KMS-11 (cell line): ENCODE data around the gene ACACA.
A peak's percentile ranks its signal among the peaks of the same experiment; 100 is the strongest.

Experiments
- H2AFZ ChIP-seq: fragments of 200-600 bp; sonication (generic); 2 replicates; pipeline ENCODE4 v1.6.1; 2016; ENCODE audit warnings: antibody characterized with exemption, mixed run types, low read depth
- H3K27ac ChIP-seq: fragments of 200-600 bp; sonication (generic); 2 replicates; pipeline ENCODE4 v1.6.1; 2016; ENCODE audit warnings: mild to moderate bottlenecking, mixed run types
- H3K27me3 ChIP-seq: fragments of 200-600 bp; sonication (generic); 2 replicates; pipeline ENCODE4 v1.6.1; 2017; ENCODE audit warnings: mild to moderate bottlenecking, low read depth, mixed run types, moderate library complexity; ENCODE audit not compliant: insufficient read depth
- H3K36me3 ChIP-seq: fragments of 200-600 bp; sonication (generic); 2 replicates; pipeline ENCODE4 v1.6.1; 2017; ENCODE audit warnings: mild to moderate bottlenecking, mixed run types; ENCODE audit not compliant: insufficient read depth
- H3K4me1 ChIP-seq: fragments of 200-600 bp; sonication (generic); 2 replicates; pipeline ENCODE4 v1.6.1; 2016; ENCODE audit warnings: mild to moderate bottlenecking, low read depth, mixed run types; ENCODE audit not compliant: poor library complexity, severe bottlenecking
- H3K4me2 ChIP-seq: fragments of 200-600 bp; sonication (generic); 2 replicates; pipeline ENCODE4 v1.7.0; 2016; ENCODE audit warnings: mild to moderate bottlenecking, mixed run types
- H3K4me3 ChIP-seq: fragments of 200-600 bp; sonication (generic); IDR thresholded peaks from 2 replicates; pipeline ENCODE4 v1.6.1; 2017; ENCODE audit warnings: low read depth, low read length, mixed read lengths; ENCODE audit not compliant: insufficient read depth
- H3K79me2 ChIP-seq: fragments of 200-600 bp; sonication (generic); 2 replicates; pipeline ENCODE4 v1.6.1; 2016; ENCODE audit warnings: low read depth, mixed run types; ENCODE audit not compliant: insufficient read depth
- H3K9ac ChIP-seq: fragments of 200-600 bp; sonication (generic); 2 replicates; pipeline ENCODE4 v1.6.1; 2016; ENCODE audit warnings: mild to moderate bottlenecking, mixed run types
- H4K20me1 ChIP-seq: fragments of 200-600 bp; sonication (generic); 2 replicates; pipeline ENCODE4 v1.6.1; 2016; ENCODE audit warnings: mild to moderate bottlenecking, mixed run types; ENCODE audit not compliant: insufficient read depth
- TF ChIP-seq, protein P1 (sequence below): fragments of 200-600 bp; sonication (generic); conservative IDR thresholded peaks from 2 replicates; pipeline ENCODE4 v1.6.1; 2017; ENCODE audit warnings: low read depth, mild to moderate bottlenecking, antibody characterized with exemption, low read length, moderate library complexity, mixed read lengths

The ACACA gene

DNA sequence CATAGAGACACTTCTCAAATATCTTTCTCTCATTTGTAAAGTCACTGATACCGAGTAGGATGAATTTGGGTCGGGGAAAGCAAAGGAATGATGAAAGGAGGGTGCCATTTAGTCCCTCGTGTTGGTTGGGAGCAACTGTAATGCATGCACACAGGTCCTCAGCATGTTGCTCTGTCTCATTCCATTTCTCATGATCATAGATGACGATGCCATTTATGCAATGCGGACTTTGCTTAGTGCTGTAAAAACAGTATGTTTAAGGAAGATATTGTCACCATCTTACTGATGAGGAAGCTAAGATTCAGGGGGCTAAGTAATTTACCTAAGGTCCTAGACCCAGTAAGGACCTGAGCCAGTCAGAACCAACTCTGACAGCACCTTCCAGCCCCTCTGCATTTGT is 357.8 kb downstream of the ACACA start:
- Histone ChIP-seq H3K36me3 (no peaks in the 10 kb centered on the region), H4K20me1 (no peaks in the 10 kb centered on the region), H2AFZ (no peak overlapping the region), H3K79me2 (no peaks in the 10 kb centered on the region), H3K4me1 (peaks cover 19% of the 10 kb centered on the region), H3K27me3 (no peaks in the 10 kb centered on the region), H3K27ac (no peak overlapping the region), H3K4me3 (no peak overlapping the region), H3K4me2 (no peak overlapping the region), H3K9ac (no peak overlapping the region)
- TF ChIP-seq, protein P1, sequence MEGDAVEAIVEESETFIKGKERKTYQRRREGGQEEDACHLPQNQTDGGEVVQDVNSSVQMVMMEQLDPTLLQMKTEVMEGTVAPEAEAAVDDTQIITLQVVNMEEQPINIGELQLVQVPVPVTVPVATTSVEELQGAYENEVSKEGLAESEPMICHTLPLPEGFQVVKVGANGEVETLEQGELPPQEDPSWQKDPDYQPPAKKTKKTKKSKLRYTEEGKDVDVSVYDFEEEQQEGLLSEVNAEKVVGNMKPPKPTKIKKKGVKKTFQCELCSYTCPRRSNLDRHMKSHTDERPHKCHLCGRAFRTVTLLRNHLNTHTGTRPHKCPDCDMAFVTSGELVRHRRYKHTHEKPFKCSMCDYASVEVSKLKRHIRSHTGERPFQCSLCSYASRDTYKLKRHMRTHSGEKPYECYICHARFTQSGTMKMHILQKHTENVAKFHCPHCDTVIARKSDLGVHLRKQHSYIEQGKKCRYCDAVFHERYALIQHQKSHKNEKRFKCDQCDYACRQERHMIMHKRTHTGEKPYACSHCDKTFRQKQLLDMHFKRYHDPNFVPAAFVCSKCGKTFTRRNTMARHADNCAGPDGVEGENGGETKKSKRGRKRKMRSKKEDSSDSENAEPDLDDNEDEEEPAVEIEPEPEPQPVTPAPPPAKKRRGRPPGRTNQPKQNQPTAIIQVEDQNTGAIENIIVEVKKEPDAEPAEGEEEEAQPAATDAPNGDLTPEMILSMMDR, result no peak

DNA sequence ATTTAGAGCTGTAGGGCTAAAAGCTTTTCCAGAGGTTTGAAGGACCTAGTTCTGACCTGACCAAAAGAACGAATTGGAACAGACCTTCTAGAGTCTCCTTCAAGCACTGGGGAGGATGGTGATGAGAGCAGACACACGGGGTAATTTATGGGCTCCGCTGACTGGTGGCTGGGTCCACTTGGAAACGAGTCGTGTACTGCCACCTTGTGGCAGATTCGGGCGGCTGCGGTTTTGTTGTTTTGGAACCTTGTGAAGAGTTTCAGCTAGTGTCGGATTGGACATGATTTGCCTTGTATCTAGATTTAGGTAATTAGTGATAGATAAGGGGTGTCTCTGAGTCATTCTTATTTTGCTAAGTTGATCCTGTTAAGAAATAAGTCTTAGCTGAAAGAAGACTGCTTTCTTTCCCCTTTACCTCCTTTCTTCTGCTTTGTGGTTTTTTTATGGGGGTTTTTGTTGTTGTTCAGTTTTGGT is 359.0 kb downstream of the ACACA start:
- TF ChIP-seq, protein P1, result peak; percentile 92
- no peaks in the 10 kb centered on the region for H3K79me2 ChIP-seq
- H3K4me1 ChIP-seq, result peaks cover 19% of the 10 kb centered on the region
- H3K27ac ChIP-seq, result no peak overlapping the region
- no peak overlapping the region for H3K9ac ChIP-seq
- H2AFZ ChIP-seq, result no peak overlapping the region
- H3K36me3 ChIP-seq, result no peaks in the 10 kb centered on the region
- no peaks in the 10 kb centered on the region for H4K20me1 ChIP-seq
- no peaks in the 10 kb centered on the region for H3K27me3 ChIP-seq
- H3K4me2 ChIP-seq, result no peak overlapping the region
- no peak overlapping the region for H3K4me3 ChIP-seq

DNA sequence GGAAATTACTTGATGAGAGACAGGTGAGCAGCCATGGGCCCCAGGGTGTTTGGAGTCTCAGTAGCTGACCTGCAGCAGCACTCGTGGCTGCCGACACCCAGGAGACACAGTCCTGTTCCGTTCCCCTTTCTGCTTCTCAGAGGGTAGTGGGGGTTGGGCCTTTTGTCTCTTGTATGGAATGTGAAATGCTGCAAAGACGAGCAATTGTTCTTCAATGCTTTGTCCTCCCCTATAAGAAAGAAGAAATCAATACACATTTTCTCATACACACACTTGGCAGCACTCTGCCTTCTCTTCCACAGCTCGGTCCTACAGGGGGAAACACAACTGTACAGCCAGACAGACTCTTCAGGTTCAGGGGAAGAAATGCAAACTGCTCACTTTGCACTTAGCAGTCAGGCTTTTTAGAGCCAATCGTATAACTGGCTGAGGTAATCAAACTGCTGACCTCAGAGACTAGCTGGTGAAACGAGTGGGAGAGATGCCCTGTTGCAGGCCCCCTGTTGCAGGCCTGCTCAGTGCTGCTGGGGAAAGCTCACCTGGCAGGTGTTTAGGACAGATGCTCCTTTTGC is 361.2 kb downstream of the ACACA start:
- Histone ChIP-seq H2AFZ (no peak overlapping the region), H3K27me3 (no peaks in the 10 kb centered on the region), H3K27ac (no peak overlapping the region), H4K20me1 (no peaks in the 10 kb centered on the region), H3K4me3 (no peak overlapping the region), H3K4me2 (no peak overlapping the region), H3K36me3 (no peaks in the 10 kb centered on the region), H3K4me1 (peaks cover 19% of the 10 kb centered on the region), H3K79me2 (no peaks in the 10 kb centered on the region), H3K9ac (no peak overlapping the region)
- TF ChIP-seq, protein P1, result no peak

DNA sequence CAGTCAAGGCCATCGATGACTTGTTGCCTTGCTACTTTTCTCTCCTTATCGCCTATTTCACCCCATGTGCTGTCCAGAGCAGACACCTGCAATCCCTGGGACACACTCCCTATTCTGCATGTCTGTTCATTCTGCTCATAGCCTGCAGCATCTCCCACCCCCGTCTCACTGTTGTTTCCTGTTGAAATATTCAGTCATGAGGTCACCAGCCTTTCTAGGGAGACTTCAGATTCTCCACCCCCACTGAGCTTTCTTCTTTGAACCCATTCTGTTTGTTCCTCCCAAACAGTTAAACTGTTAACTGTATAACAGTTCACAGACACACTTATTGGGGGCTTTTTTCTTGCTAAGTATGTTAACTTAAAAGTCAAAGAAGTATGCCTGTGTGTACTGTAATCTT is 363.4 kb downstream of the ACACA start:
- Histone ChIP-seq H3K27me3 (no peaks in the 10 kb centered on the region), H3K27ac (no peak overlapping the region), H3K9ac (no peak overlapping the region), H3K36me3 (no peaks in the 10 kb centered on the region), H3K4me1 (peaks cover 19% of the 10 kb centered on the region), H3K79me2 (no peaks in the 10 kb centered on the region), H3K4me3 (no peak overlapping the region), H3K4me2 (no peak overlapping the region), H2AFZ (no peak overlapping the region), H4K20me1 (no peaks in the 10 kb centered on the region)
- TF ChIP-seq, protein P1, result no peak
